ENCODE data around the gene ERO1B.
"Not testable (repeated sequence)": the region's sequence is repeated elsewhere in the genome, so short reads cannot be mapped to it uniquely, and the experiment has no call there.

The ERO1B gene

GRCh38 chr1:236188084-236188483 lies 93.7 kb downstream of the ERO1B start:
- DNase-seq (ENCODE audit: low read depth, low spot score), result not testable (repeated sequence)

GRCh38 chr1:236186471-236186870 lies 95.3 kb downstream of the ERO1B start:
- DNase-seq (ENCODE audit: low read depth, low spot score), result not testable (repeated sequence)

GRCh38 chr1:236185687-236186086 lies 96.1 kb downstream of the ERO1B start:
- no peak for DNase-seq (ENCODE audit: low read depth, low spot score)

- no peak for DNase-seq (ENCODE audit: low read depth, low spot score)
Observed at GRCh38 chr1:236181059-236181458, 100.7 kb downstream of the ERO1B start.

- no peak for DNase-seq (ENCODE audit: low read depth, low spot score)
Observed at GRCh38 chr1:236179634-236180033, 102.1 kb downstream of the ERO1B start.

- DNase-seq (ENCODE audit: low read depth, low spot score), result no peak
Observed at GRCh38 chr1:236176337-236177336, 105.1 kb downstream of the ERO1B start.

- DNase-seq (ENCODE audit: low read depth, low spot score), result no peak
Observed at GRCh38 chr1:236175642-236176336, 106.0 kb downstream of the ERO1B start.

- peak; percentile 5 for DNase-seq (ENCODE audit: low read depth, low spot score)
Observed at GRCh38 chr1:236173174-236173767, 108.5 kb downstream of the ERO1B start.

- no peak for DNase-seq (ENCODE audit: low read depth, low spot score)
Observed at GRCh38 chr1:236172041-236172579, 109.6 kb downstream of the ERO1B start.

- DNase-seq (ENCODE audit: low read depth, low spot score), result no peak
Observed at GRCh38 chr1:236168716-236169429, 112.9 kb downstream of the ERO1B start.

- DNase-seq (ENCODE audit: low read depth, low spot score), result no peak
Observed at GRCh38 chr1:236167578-236167977, 114.2 kb downstream of the ERO1B start.

- no peak for DNase-seq (ENCODE audit: low read depth, low spot score)
Observed at GRCh38 chr1:236167154-236167553, 114.6 kb downstream of the ERO1B start.

GRCh38 chr1:236166041-236166440 lies 115.7 kb downstream of the ERO1B start:
- DNase-seq (ENCODE audit: low read depth, low spot score), result no peak
